HCT116 (cell line): ENCODE data around the gene DBN1. TPM values are rescaled to one million over a fixed set of nuclear protein-coding genes. Genes with fewer than 3 reads are reported as not detected.

Source experiments
- ATAC-seq: fragments of 200-7000 bp; cut with Tn5 transposase; 2 replicates; pipeline ENCODE4 v1.9.1; 2020; ENCODE audit warnings: mild to moderate bottlenecking, moderate library complexity
- BruUV-seq: library from RNA; stranded (reverse); fragments of 400-500 nt; replicated peaks from 2 replicates; lab custom pipeline; 2021; lab: Mats Ljungman, UMichigan
- CTCF ChIA-PET: fragments of 300-600 bp; sonication (Branson Sonifier 250); formaldehyde crosslinking; loops from one replicate; lab custom pipeline; 2021; ENCODE audit warnings: antibody characterized with exemption; lab: Charles Lee
- POLR2A ChIA-PET: fragments of 300-600, 350-600 bp; sonication (Branson Sonifier 250); formaldehyde crosslinking; loops from one replicate; lab custom pipeline; 2021; ENCODE audit warnings: antibody characterized with exemption; lab: Charles Lee
- RAD21 ChIA-PET, 2 experiments: fragments of 300-600 bp; sonication (Branson Sonifier 250); formaldehyde crosslinking; loops; one replicate each; lab custom pipeline; 2023; ENCODE audit warnings: low total read pairs in 2 of 2; ENCODE audit not compliant: uncharacterized antibody in 2 of 2, unreplicated experiment in 2 of 2, low non-redundant PET in 1 of 2; lab: Charles Lee
- DNase-seq: peaks from one replicate; pipeline ENCODE4 v3.0.0-alpha.2; 2010; ENCODE audit warnings: low read depth, low spot score
- H2AFZ ChIP-seq: fragments of 200-600 bp; shearing (Covaris generic), sonication (generic); 2 replicates; pipeline ENCODE4 v1.6.1; 2017; ENCODE audit warnings: low read depth, mixed run types, mixed read lengths, antibody characterized with exemption, low read length; ENCODE audit not compliant: poor library complexity, severe bottlenecking
- H3K27ac ChIP-seq: 2 replicates; pipeline ENCODE4 v1.5.1; 2012; ENCODE audit warnings: low read depth, low read length
- H3K27me3 ChIP-seq: fragments of 200-600 bp; sonication (generic); 2 replicates; pipeline ENCODE4 v1.6.1; 2016; ENCODE audit warnings: mixed run types, low read length, mixed read lengths; ENCODE audit not compliant: insufficient read depth
- H3K36me3 ChIP-seq, 2 experiments: fragments of 200-500 bp in 1 of 2; fragments of 200-600 bp in 1 of 2; sonication (Bioruptor generic) in 1 of 2; sonication (generic) in 1 of 2; 2 replicates each; pipeline versions ENCODE4 v1.5.1 to v1.6.1; 2014 to 2016; ENCODE audit warnings: low read length in 2 of 2, inconsistent platforms in 1 of 2, mixed read lengths in 1 of 2, mixed run types in 1 of 2; ENCODE audit not compliant: insufficient read depth in 2 of 2, control insufficient read depth in 1 of 2
- H3K4me1 ChIP-seq, 2 experiments: fragments of 200-600 bp in 1 of 2; sonication (generic) in 1 of 2; 2 replicates each; pipeline versions ENCODE4 v1.5.1 to v1.6.1; 2012 to 2017; ENCODE audit warnings: low read length in 2 of 2, inconsistent platforms in 1 of 2, mild to moderate bottlenecking in 1 of 2, mixed read lengths in 1 of 2, mixed run types in 1 of 2, moderate library complexity in 1 of 2; ENCODE audit not compliant: insufficient read depth in 2 of 2, control insufficient read depth in 1 of 2
- H3K4me2 ChIP-seq: fragments of 200-600 bp; sonication (generic); 2 replicates; pipeline ENCODE4 v1.6.1; 2017; ENCODE audit warnings: mixed run types, low read length, mixed read lengths
- H3K4me3 ChIP-seq, 2 experiments: fragments of 200-600 bp in 1 of 2; sonication (generic) in 1 of 2; replicated peaks in 1 of 2; 2 replicates each; pipeline ENCODE4 v1.5.1; 2011 to 2016; ENCODE audit warnings: low read length in 2 of 2, control low read depth in 1 of 2, low read depth in 1 of 2, mild to moderate bottlenecking in 1 of 2, mixed read lengths in 1 of 2, mixed run types in 1 of 2
- H3K79me2 ChIP-seq: fragments of 200-600 bp; sonication (generic); 2 replicates; pipeline ENCODE4 v1.6.1; 2017; ENCODE audit warnings: mild to moderate bottlenecking, mixed run types, low read length, moderate library complexity, mixed read lengths; ENCODE audit not compliant: insufficient read depth
- H3K9ac ChIP-seq: fragments of 200-600 bp; sonication (generic); 2 replicates; pipeline ENCODE4 v1.6.1; 2016; ENCODE audit warnings: low read length, mixed read lengths
- H3K9me2 ChIP-seq: fragments of 200-600 bp; sonication (generic), shearing (Covaris generic); 2 replicates; pipeline ENCODE4 v1.6.1; 2017; ENCODE audit warnings: mixed run types, mild to moderate bottlenecking, moderate library complexity; ENCODE audit not compliant: insufficient read depth
- H3K9me3 ChIP-seq, 2 experiments: fragments of 200-500 bp in 1 of 2; fragments of 200-600 bp in 1 of 2; sonication (Bioruptor generic) in 1 of 2; sonication (generic) in 1 of 2; 2 replicates each; pipeline ENCODE4 v1.6.1; 2014 to 2017; ENCODE audit warnings: low read length in 2 of 2, mixed read lengths in 2 of 2, inconsistent platforms in 1 of 2, low read depth in 1 of 2, mild to moderate bottlenecking in 1 of 2, mixed run types in 1 of 2, moderate library complexity in 1 of 2; ENCODE audit not compliant: control insufficient read depth in 1 of 2, insufficient read depth in 1 of 2
- H4K20me1 ChIP-seq: fragments of 200-600 bp; sonication (generic), shearing (Covaris generic); 2 replicates; pipeline ENCODE4 v1.6.1; 2017; ENCODE audit warnings: mixed run types, mild to moderate bottlenecking, moderate library complexity; ENCODE audit not compliant: insufficient read depth
- CEBPB ChIP-seq: IDR thresholded peaks from 2 replicates; pipeline ENCODE4 v1.6.1; 2012; ENCODE audit warnings: low read depth
- CTCF ChIP-seq, 3 experiments: fragments of 200-600 bp in 1 of 3; sonication (generic) in 1 of 3; IDR thresholded peaks in 2 of 3; conservative IDR thresholded peaks in 1 of 3; 2 replicates each; pipeline ENCODE4 v1.5.1; 2012 to 2017; ENCODE audit warnings: low read depth in 2 of 3, low read length in 2 of 3, antibody characterized with exemption in 1 of 3, borderline replicate concordance in 1 of 3, control low read depth in 1 of 3, mild to moderate bottlenecking in 1 of 3, mixed read lengths in 1 of 3, mixed run types in 1 of 3, moderate library complexity in 1 of 3; ENCODE audit not compliant: insufficient read depth in 1 of 3
- EGR1 ChIP-seq: IDR thresholded peaks from 2 replicates; pipeline ENCODE4 v1.6.1; 2012; ENCODE audit warnings: low read depth
- ELF1 ChIP-seq: IDR thresholded peaks from 2 replicates; pipeline ENCODE4 v1.6.1; 2012; ENCODE audit warnings: low read depth, borderline replicate concordance
- JUND ChIP-seq: IDR thresholded peaks from 2 replicates; pipeline ENCODE4 v1.6.1; 2012
- REST ChIP-seq: IDR thresholded peaks from 2 replicates; pipeline ENCODE4 v1.6.1; 2012; ENCODE audit warnings: low read depth
- SIN3A ChIP-seq: IDR thresholded peaks from 2 replicates; pipeline ENCODE4 v1.6.1; 2012; ENCODE audit warnings: low read depth
- SRF ChIP-seq: IDR thresholded peaks from 2 replicates; pipeline ENCODE4 v1.6.1; 2012; ENCODE audit warnings: low read depth
- YY1 ChIP-seq: IDR thresholded peaks from 2 replicates; pipeline ENCODE4 v1.6.1; 2011; ENCODE audit warnings: low read length, low read depth, moderate library complexity, mild to moderate bottlenecking; ENCODE audit not compliant: insufficient replicate concordance; ENCODE audit errors: extremely low read depth
- ZBTB33 ChIP-seq: IDR thresholded peaks from 2 replicates; pipeline ENCODE4 v1.6.1; 2011; ENCODE audit warnings: mild to moderate bottlenecking, low read length, moderate library complexity; ENCODE audit not compliant: insufficient replicate concordance; ENCODE audit errors: extremely low read depth
- ZFX ChIP-seq: fragments of 450-650 bp; IDR thresholded peaks from 2 replicates; pipeline ENCODE4 v1.6.1; 2017
- ZNF274 ChIP-seq: fragments of 200-500 bp; sonication (Bioruptor generic); IDR thresholded peaks from 2 replicates; pipeline ENCODE4 v1.6.1; 2014; ENCODE audit warnings: mild to moderate bottlenecking, low read depth, low read length, inconsistent platforms
- intact Hi-C: fragments of 100-400 bp; cut with micrococcal nuclease; formaldehyde crosslinking; loops from 2 replicates; pipeline ENCODE4 v1.10.0; 2022
- total RNA-seq: library from RNA; stranded (reverse); gene quantifications from one replicate; pipeline ENCODE4 v1.2.1, GENCODE V29; 2021; ENCODE audit not compliant: unreplicated experiment

Gene DBN1
- total RNA-seq, 1 experiment from 2014 or later = 144 TPM

GRCh38 chr5:177507165-177507564, 33.7 kb upstream of the DBN1 start:
- Histone ChIP-seq H3K79me2 (no peaks in the 10 kb centered on the region), H3K36me3 (peaks cover 7 to 15% of the 10 kb centered on the region in 2 experiments; a peak in 3 of 4 replicates), H3K9me3 (no peaks in the 10 kb centered on the region), H3K9ac (no peak overlapping the region), H3K27ac (no peak overlapping the region), H3K27me3 (no peaks in the 10 kb centered on the region)
- POLR2A ChIA-PET = interaction anchor here (0.7 kb wide), 1 partner anchor 55 kb away, joined by 3 read pairs; no protein-coding TSS in a partner anchor
- BruUV-seq = no TSS peak
- no peak for TF ChIP-seq SRF
- peak in 2 of 3 experiments; percentile 39 to 41; a peak in 4 of 6 replicates for TF ChIP-seq CTCF (IDR thresholded peaks at IDR 0.05 in 2 of 3, conservative IDR thresholded peaks at IDR 0.05 in 1 of 3; ENCODE audit: borderline replicate concordance in 1 of 3, insufficient read depth in 1 of 3, low read depth in 2 of 3, low read length in 2 of 3)
- TF ChIP-seq, all 23 proteins: peak for 1
- intact Hi-C loops = no loop called here
- no peak overlapping the region for H2AFZ ChIP-seq
- ATAC-seq (peak; percentile 46), DNase-seq (no peak)
- no peaks in the 10 kb centered on the region for H3K4me1 ChIP-seq
- H3K4me2 ChIP-seq = no peak overlapping the region
- CTCF ChIA-PET = interaction anchor here (1.0 to 2.1 kb wide), 4 partner anchors 9 to 62 kb away, joined by 3 to 9 read pairs (median 6); partner anchors contain the start of genes DDX41 and PDLIM7
- RAD21 ChIA-PET = interaction anchor here in 1 of 2 experiments (1.0 kb wide), 1 partner anchor 137 kb away, joined by 3 read pairs; no protein-coding TSS in a partner anchor
- H4K20me1 ChIP-seq = no peaks in the 10 kb centered on the region
- no peak overlapping the region for H3K4me3 ChIP-seq
- no peaks in the 10 kb centered on the region for H3K9me2 ChIP-seq

- H3K4me1 ChIP-seq = peaks cover 4 to 11% of the 10 kb centered on the region in 2 experiments; a peak in 3 of 4 replicates
- no peaks in the 10 kb centered on the region for H4K20me1 ChIP-seq
- BruUV-seq = no TSS peak
- intact Hi-C loops = no loop called here
- RAD21 ChIA-PET = no interaction called here
- no peak overlapping the region for H3K4me3 ChIP-seq
- no peaks in the 10 kb centered on the region for H3K36me3 ChIP-seq
- H3K9me3 ChIP-seq = no peaks in the 10 kb centered on the region
- DNase-seq (no peak), ATAC-seq (no peak)
- no peaks in the 10 kb centered on the region for H3K9me2 ChIP-seq
- no peak overlapping the region for H3K4me2 ChIP-seq
- H3K9ac ChIP-seq = no peak overlapping the region
- POLR2A ChIA-PET = no interaction called here
- H2AFZ ChIP-seq = no peak overlapping the region
- no peaks in the 10 kb centered on the region for H3K79me2 ChIP-seq
- no peaks in the 10 kb centered on the region for H3K27me3 ChIP-seq
- no peak overlapping the region for H3K27ac ChIP-seq
- CTCF ChIA-PET = no interaction called here
- no peak for TF ChIP-seq SIN3A
- TF ChIP-seq REST = no peak
- TF ChIP-seq EGR1 = no peak
- TF ChIP-seq JUND = no peak
- no peak for TF ChIP-seq ZFX
- TF ChIP-seq ZNF274 = no peak
- TF ChIP-seq CEBPB = no peak
- TF ChIP-seq ELF1 = no peak
- TF ChIP-seq SRF = no peak
- TF ChIP-seq YY1 = no peak
- TF ChIP-seq ZBTB33 = no peak
These were observed 31.6 kb upstream of the DBN1 start for GRCh38 chr5:177505075-177505474.
